Retinal pigment epithelial cell (primary cell): ENCODE measurements around the gene ENDOG.
"Not testable (repeated sequence)": the region's sequence is repeated elsewhere in the genome, so short reads cannot be mapped to it uniquely, and the experiment has no call there.

Experiments
- DNase-seq: peaks from one replicate; pipeline ENCODE4 v3.0.0-alpha.2; 2010; ENCODE audit warnings: low read depth
- H3K4me3 ChIP-seq: 2 replicates; pipeline ENCODE4 v1.5.1; 2011; ENCODE audit warnings: mild to moderate bottlenecking, low read length, control low read depth, moderate library complexity
- TF ChIP-seq, protein P1 (sequence below): conservative IDR thresholded peaks from 2 replicates; pipeline ENCODE4 v1.5.1; 2011; ENCODE audit warnings: low read depth, low read length, control low read depth, inconsistent platforms

ENDOG gene

DNA sequence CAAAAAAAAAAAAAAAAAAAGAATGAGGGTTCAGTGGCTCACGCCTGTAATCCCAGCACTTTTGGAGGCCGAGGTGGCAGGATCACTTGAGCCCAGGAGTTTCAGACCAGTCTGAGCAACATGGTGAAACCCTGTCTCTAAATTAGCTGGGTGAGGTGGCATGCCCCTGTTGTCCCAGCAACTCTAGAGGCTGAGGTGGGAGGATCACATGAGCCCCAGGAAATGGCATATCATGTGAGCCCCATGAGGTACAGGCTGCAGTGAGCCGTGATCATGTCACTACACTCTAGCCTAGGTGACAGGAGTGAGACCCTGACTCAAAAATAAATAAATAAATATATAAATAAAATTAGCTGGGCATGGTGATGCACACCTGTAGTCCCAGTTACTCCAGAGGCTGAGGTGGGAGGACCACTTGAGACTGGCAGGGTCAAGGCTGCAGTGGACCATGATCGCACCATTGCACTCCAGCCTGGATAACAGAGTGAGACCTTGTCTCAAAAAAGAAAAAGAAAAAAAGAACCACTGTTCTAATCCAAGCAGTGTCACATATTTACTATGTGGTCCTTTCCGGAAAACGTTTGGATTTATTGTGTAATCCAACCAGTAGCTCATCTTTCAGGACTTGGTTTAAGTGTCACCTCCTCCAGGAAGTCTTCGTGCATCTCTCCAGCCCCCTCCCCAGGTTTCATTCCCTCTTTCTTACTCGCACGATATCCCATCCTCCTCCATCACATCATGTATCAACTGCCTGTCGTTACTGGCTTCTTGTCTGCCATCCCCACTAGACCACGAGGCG is 23.6 kb downstream of the ENDOG start:
- DNase-seq: no peak
- H3K4me3 ChIP-seq: no peak overlapping the region
- TF ChIP-seq, protein P1, sequence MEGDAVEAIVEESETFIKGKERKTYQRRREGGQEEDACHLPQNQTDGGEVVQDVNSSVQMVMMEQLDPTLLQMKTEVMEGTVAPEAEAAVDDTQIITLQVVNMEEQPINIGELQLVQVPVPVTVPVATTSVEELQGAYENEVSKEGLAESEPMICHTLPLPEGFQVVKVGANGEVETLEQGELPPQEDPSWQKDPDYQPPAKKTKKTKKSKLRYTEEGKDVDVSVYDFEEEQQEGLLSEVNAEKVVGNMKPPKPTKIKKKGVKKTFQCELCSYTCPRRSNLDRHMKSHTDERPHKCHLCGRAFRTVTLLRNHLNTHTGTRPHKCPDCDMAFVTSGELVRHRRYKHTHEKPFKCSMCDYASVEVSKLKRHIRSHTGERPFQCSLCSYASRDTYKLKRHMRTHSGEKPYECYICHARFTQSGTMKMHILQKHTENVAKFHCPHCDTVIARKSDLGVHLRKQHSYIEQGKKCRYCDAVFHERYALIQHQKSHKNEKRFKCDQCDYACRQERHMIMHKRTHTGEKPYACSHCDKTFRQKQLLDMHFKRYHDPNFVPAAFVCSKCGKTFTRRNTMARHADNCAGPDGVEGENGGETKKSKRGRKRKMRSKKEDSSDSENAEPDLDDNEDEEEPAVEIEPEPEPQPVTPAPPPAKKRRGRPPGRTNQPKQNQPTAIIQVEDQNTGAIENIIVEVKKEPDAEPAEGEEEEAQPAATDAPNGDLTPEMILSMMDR: no peak

DNA sequence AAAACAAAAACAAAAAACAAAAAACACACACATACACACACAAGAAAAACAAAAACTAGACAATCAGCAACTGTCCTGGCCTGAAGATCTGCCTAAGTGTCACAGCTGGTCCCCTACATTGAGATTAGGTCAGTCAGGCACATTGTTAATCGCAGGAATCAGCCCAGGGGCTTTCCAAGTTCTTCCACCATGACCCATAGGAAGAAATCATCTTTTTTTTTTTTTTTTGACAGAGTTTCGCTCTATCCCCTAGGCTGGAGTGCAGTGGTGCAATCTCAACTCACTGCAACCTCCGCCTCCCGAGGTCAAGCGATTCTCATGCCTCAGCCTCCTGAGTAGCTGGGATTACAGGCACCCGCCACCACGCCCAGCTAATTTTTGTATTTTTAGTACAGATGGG is 24.9 kb downstream of the ENDOG start:
- not testable (repeated sequence) for DNase-seq, H3K4me3 ChIP-seq

DNA sequence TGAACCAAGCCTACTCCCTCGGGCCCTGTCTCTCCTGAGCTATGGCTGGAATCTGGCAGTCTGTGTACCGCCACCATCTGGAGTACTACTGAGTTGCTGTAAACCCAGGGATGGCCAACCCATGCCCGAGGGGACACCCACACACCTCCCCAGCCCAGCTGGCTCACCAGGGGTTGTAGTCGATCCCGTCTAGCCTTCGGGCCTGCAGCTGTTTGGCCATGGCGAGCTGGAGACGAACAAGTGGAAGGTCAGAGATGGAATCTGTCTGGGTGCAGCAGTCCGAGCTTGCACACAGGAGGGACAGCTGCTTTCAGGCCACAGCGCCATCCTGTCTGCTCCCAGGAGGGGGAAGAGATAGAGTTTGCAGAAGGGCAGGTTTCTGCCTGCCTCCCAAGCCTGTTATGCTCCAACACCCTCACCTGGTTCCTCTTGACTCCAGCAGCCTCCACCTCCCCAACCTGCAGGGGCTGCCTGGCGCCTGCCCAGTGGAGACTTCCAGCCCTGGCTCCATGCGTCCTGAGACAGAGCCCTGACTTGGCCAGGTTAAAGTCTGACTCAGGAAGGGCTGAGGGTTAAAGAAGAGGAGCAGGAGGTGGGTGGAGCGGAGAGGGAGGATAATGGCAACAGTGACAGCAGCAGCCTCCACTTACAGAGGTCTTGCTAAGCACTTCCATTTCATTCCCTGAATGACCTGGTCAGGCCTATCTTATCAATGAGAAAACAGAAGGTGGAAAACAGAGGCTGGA is 27.1 kb downstream of the ENDOG start:
- TF ChIP-seq, protein P1: peak; percentile 2
- DNase-seq: no peak
- H3K4me3 ChIP-seq: no peak overlapping the region

DNA sequence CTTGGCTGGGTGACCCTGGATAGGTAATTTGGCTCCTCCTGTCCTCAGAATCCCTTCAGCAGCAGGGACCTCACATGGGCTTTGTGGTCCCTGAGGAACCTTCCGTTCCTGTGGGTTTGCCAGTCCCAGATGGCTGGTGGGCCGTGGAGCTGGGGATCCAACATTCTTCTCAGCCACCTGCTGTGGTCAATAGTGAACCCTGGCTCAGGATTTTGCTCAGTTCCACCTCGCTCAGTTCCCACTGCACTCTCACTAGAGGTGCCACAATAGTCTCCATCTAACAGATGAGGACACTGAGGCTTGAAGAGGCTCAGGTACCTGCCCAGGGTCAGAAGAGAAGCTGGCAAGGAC is 28.4 kb downstream of the ENDOG start:
- TF ChIP-seq, protein P1: no peak
- no peak overlapping the region for H3K4me3 ChIP-seq
- DNase-seq: no peak

DNA sequence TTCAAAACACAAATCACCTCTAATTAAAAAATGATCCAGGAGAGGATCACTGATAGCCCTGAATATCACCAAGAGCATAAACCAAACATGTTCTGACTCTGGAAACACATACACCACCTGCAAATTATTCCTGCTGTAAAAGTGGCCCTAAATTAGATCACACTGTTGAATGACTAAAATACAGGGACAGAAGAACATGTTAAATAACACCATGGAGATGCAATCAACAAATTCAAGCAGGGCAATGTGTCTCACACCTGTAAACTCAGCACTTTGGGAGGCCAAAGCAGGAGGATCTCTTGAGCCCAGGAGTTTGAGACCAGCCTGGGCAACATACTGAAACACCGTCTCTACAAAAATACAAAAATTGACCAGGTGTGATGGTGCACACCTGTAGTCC is 29.5 kb downstream of the ENDOG start:
- no peak for DNase-seq
- H3K4me3 ChIP-seq: no peak overlapping the region
- TF ChIP-seq, protein P1: no peak

DNA sequence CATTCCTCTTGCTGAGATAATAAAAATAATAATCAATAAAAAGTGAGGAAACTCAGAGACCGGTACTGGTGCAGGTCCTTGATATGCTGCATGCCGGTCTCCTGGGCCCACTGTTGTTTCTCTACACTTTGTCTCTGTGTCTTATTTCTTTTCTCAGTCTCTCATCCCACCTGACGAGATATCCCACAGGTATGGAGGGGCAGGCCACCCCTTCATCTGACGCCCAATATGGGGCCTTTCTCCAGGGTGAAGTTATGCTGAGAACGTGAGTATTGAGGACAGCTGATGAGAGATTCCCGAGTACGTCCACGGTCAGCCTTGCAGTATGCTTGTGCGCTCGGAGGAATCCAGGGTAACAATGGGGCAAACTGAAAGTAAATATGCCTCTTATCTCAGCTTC is 32.7 kb downstream of the ENDOG start:
- not testable (repeated sequence) for H3K4me3 ChIP-seq, DNase-seq

DNA sequence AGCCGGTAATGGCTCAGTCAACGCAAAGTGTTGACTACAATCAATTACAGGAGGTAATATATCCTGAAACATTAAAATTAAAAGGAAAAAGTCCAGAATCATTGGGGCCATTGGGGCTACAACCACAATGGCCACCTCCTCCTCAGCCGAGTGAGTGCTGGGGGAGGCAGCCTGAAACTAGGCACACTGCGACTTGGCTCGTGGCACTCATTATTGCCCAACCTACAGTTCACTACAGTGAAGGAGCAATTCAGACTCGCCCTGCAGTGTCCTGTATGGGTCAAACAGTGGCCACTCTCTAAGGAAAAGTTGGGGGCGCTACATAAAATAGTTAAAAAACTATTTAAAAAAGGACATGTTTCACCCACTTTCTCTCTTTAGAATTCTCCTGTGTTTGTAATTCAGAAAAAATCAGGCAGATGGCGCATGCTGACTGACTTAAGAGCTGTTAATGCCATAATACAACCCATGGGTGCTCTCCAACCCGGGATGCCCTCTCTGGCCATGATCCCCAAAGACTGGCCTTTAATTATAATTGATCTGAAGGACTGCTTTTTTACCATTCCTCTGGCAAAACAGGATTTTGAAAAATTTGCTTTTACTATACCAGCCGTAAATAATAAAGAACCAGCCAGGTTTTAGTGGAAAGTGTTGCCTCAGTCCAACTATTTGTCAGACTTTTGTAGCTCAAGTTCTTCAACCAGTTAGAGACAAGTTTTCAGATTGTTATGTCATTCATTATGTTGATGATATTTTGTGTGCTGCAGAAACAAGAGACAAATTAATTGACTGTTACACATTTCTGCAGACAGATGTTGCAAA is 33.7 kb downstream of the ENDOG start:
- H3K4me3 ChIP-seq, DNase-seq: not testable (repeated sequence)
- TF ChIP-seq, protein P1: peak; percentile 27

DNA sequence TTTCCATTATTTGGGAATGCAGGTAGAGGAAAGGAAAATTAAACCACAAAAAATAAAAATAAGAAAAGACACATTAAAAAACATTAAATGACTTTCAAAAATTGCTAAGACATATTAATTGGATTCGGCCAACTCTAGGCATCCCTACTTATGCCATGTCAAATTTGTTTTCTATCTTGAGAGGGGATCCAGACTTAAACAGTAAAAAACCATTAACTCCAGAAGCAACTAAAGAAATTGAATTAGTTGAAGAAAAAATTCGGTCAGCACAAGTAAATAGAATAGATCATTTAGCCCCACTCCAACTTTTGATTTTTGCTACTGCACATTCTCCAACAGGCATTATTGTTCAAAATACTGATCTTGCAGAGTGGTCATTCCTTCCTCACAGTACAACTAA is 34.3 kb downstream of the ENDOG start:
- not testable (repeated sequence) for DNase-seq, H3K4me3 ChIP-seq

DNA sequence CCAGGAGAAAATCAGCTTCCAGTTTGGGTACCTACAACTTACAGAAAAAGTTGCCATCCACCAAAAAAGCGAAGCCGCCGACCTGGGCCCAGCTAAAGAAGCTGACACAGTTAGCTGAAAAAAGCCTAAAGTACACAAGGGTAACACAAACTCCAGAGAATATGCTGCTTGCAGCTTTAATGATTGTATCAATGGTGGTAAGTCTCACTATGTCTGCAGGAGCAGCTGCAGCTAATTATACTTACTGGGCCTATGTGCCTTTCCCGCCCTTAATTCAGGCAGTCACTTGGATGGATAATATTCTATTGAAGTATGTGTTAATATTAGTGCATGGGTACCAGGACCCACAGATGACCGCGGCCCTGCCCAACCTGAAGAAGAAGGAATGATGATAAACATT is 36.2 kb downstream of the ENDOG start:
- not testable (repeated sequence) for DNase-seq, H3K4me3 ChIP-seq

DNA sequence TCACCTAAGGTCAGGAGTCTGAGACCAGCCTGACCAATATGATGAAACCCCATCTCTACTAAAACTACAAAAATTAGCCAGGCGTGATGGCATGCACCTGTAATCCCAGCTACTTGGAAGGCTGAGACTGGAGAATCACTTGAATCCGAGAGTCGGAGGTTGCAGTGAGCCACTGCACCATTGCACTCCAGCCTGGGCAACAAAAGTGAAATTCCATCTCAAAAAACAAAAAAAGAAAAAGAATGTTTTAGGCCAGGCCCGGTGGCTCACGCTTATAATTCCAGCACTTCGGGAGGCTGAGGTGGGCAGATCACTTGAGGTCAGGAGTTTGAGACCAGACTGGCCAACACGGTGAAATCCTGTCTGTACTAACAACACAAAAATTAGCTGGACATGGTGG is 40.2 kb downstream of the ENDOG start:
- H3K4me3 ChIP-seq, DNase-seq: not testable (repeated sequence)
